ENCODE results near the gene OR7C1. TPM values are rescaled to one million over a fixed set of nuclear protein-coding genes. Genes with fewer than 3 reads are reported as not detected.

Gene OR7C1
- total RNA-seq (2022; extraction: Qiagen RNA extraction; ENCODE audit: low read depth), result not detected in 5 replicates

GRCh38 chr19:14835011-14835410 is at the start of gene OR7C1, which contains the start of gene OR7A5:
OR7C1 (minus strand) TSS chr19:14835185; CDS start chr19:14800136, 35,049 bp downstream.
OR7A5 (minus strand) TSS chr19:14835185; CDS start chr19:14828241, 6,944 bp downstream.

GRCh38 chr19:14848822-14849221 is 13.8 kb upstream of the OR7C1 start, which contains the start of gene OR7A10:
OR7A10 (minus strand) TSS chr19:14848922; CDS start chr19:14841877, 7,045 bp downstream.

GRCh38 chr19:14778110-14778845 is 56.7 kb downstream of the OR7C1 start, which contains the start of gene ADGRE2:
ADGRE2 (minus strand) TSS chr19:14778560; CDS start chr19:14776756, 1,804 bp downstream.

Other genes with a start within 250 kb of the OR7C1 start
- not detected in 5 replicates for gene ADGRE3, start 160.3 kb downstream of the OR7C1 start, total RNA-seq (2022; extraction: Qiagen RNA extraction; ENCODE audit: low read depth)
- gene ZNF333, start 145.1 kb downstream of the OR7C1 start, total RNA-seq (2022; extraction: Qiagen RNA extraction; ENCODE audit: low read depth), result 1.9 to 4.0 TPM (median 3.0 TPM) in 5 replicates
- 0.39 to 1.0 TPM (median 0.65 TPM) in 5 replicates for gene ADGRE2, start 56.6 kb downstream of the OR7C1 start, total RNA-seq (2022; extraction: Qiagen RNA extraction; ENCODE audit: low read depth)
- gene OR7A5, start within 50 bp of the OR7C1 start, total RNA-seq (2022; extraction: Qiagen RNA extraction; ENCODE audit: low read depth), result not detected in 5 replicates
- not detected in 5 replicates for gene OR7A10, start 13.7 kb upstream of the OR7C1 start, total RNA-seq (2022; extraction: Qiagen RNA extraction; ENCODE audit: low read depth)
- gene OR7A17, start 50.9 kb upstream of the OR7C1 start, total RNA-seq (2022; extraction: Qiagen RNA extraction; ENCODE audit: low read depth), result not detected in 5 replicates
- gene OR7C2, start 106.3 kb upstream of the OR7C1 start, total RNA-seq (2022; extraction: Qiagen RNA extraction; ENCODE audit: low read depth), result not detected in 5 replicates
- not detected in 5 replicates for gene SLC1A6, start 144.7 kb upstream of the OR7C1 start, total RNA-seq (2022; extraction: Qiagen RNA extraction; ENCODE audit: low read depth)
- gene CASP14, start 214.3 kb upstream of the OR7C1 start, total RNA-seq (2022; extraction: Qiagen RNA extraction; ENCODE audit: low read depth), result not detected in 5 replicates
- gene OR1I1, start 247.0 kb upstream of the OR7C1 start, total RNA-seq (2022; extraction: Qiagen RNA extraction; ENCODE audit: low read depth), result not detected in 5 replicates

All from A549 treated with RU486 at 1 μM for 4 hours (cell line).